ENCODE measurements around the gene JMJD1C.

The JMJD1C gene

GRCh38 chr10:63455507-63455906 is 10.3 kb downstream of the JMJD1C start:
- TF ChIP-seq, protein P1, sequence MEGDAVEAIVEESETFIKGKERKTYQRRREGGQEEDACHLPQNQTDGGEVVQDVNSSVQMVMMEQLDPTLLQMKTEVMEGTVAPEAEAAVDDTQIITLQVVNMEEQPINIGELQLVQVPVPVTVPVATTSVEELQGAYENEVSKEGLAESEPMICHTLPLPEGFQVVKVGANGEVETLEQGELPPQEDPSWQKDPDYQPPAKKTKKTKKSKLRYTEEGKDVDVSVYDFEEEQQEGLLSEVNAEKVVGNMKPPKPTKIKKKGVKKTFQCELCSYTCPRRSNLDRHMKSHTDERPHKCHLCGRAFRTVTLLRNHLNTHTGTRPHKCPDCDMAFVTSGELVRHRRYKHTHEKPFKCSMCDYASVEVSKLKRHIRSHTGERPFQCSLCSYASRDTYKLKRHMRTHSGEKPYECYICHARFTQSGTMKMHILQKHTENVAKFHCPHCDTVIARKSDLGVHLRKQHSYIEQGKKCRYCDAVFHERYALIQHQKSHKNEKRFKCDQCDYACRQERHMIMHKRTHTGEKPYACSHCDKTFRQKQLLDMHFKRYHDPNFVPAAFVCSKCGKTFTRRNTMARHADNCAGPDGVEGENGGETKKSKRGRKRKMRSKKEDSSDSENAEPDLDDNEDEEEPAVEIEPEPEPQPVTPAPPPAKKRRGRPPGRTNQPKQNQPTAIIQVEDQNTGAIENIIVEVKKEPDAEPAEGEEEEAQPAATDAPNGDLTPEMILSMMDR (conservative IDR thresholded peaks at IDR 0.05; ENCODE audit: low read length) = no peak
- TF ChIP-seq EZH2phosphoT487 (IDR thresholded peaks at IDR 0.05; ENCODE audit: borderline replicate concordance) = no peak
- Histone ChIP-seq H3K36me3 (ENCODE audit: insufficient read depth, low read length) (no peaks in the 10 kb centered on the region), H4K20me1 (ENCODE audit: insufficient read depth, low read length, poor library complexity, severe bottlenecking) (peaks cover 36% of the 10 kb centered on the region), H3K4me3 (ENCODE audit: low read length, poor library complexity, severe bottlenecking) (no peak overlapping the region), H2AFZ (ENCODE audit: low read length) (no peak overlapping the region), H3F3A (ENCODE audit: low read depth) (no peaks in the 10 kb centered on the region), H3K4me2 (ENCODE audit: low read depth, low read length, poor library complexity, severe bottlenecking) (no peak overlapping the region), H3K9ac (ENCODE audit: low read depth, low read length, poor library complexity, severe bottlenecking) (no peak overlapping the region), H3K4me1 (ENCODE audit: insufficient read depth, low read length, poor library complexity, severe bottlenecking) (peaks cover 11% of the 10 kb centered on the region), H3K79me2 (ENCODE audit: insufficient read depth, low read length) (peaks cover 81% of the 10 kb centered on the region), H3K9me3 (ENCODE audit: insufficient read depth, low read depth, low read length) (no peaks in the 10 kb centered on the region), H3K27me3 (ENCODE audit: insufficient read depth, low read length, poor library complexity, severe bottlenecking) (no peaks in the 10 kb centered on the region), H3K9me2 (replicated peaks; ENCODE audit: low read depth, low read length) (no peaks in the 10 kb centered on the region)

DNA sequence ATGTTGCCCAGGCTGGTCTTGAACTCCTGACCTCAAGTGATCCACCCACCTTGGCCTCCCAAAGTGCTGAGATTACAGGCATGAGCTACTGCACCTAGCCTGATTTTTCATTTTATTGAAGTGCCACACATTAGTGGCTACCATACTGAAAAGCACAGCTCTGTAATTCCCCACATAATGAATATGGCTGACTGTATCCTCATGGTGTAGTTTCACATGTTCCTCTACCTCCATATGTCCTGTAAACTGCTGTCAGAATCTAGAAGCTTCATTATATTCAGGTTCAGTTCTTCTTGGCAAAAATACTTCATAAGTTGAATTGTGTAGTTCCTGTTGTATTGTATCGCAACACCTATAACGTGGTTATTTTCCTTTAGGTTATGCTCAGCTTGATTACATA is 11.1 kb downstream of the JMJD1C start:
- TF ChIP-seq EZH2phosphoT487 (IDR thresholded peaks at IDR 0.05; ENCODE audit: borderline replicate concordance) = no peak
- TF ChIP-seq, protein P1 (conservative IDR thresholded peaks at IDR 0.05; ENCODE audit: low read length) = no peak
- Histone ChIP-seq H3K4me1 (ENCODE audit: insufficient read depth, low read length, poor library complexity, severe bottlenecking) (peaks cover 11% of the 10 kb centered on the region), H4K20me1 (ENCODE audit: insufficient read depth, low read length, poor library complexity, severe bottlenecking) (peaks cover 29% of the 10 kb centered on the region), H2AFZ (ENCODE audit: low read length) (no peak overlapping the region), H3K9me3 (ENCODE audit: insufficient read depth, low read depth, low read length) (no peaks in the 10 kb centered on the region), H3K27me3 (ENCODE audit: insufficient read depth, low read length, poor library complexity, severe bottlenecking) (no peaks in the 10 kb centered on the region), H3K9ac (ENCODE audit: low read depth, low read length, poor library complexity, severe bottlenecking) (no peak overlapping the region), H3K36me3 (ENCODE audit: insufficient read depth, low read length) (no peaks in the 10 kb centered on the region), H3K79me2 (ENCODE audit: insufficient read depth, low read length) (peaks cover 81% of the 10 kb centered on the region), H3K9me2 (replicated peaks; ENCODE audit: low read depth, low read length) (no peaks in the 10 kb centered on the region), H3K4me2 (ENCODE audit: low read depth, low read length, poor library complexity, severe bottlenecking) (no peak overlapping the region), H3F3A (ENCODE audit: low read depth) (no peaks in the 10 kb centered on the region), H3K4me3 (ENCODE audit: low read length, poor library complexity, severe bottlenecking) (no peak overlapping the region)

DNA sequence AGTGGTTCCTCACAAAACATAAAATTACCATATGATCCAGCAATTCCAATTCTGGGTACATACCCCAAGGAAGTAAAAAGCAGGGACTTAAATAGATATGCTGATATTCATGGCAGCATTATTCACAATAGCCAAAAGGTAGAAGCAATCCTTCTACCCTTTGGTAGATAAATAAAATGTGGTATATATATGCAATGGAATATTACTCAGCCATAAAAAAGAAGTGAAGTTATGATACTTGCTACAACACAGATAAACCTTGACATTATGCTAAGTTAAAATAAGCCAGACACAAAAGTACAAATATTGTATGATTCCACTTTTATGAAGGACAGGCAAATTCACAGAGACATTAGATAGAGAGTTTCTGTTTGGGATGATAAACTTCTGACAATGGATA is 13.3 kb downstream of the JMJD1C start:
- H3K79me2 ChIP-seq (ENCODE audit: insufficient read depth, low read length) = peaks cover 75% of the 10 kb centered on the region
- H2AFZ ChIP-seq (ENCODE audit: low read length) = no peak overlapping the region
- no peak overlapping the region for H3K4me2 ChIP-seq (ENCODE audit: low read depth, low read length, poor library complexity, severe bottlenecking)
- TF ChIP-seq, protein P1 (conservative IDR thresholded peaks at IDR 0.05; ENCODE audit: low read length) = no peak
- TF ChIP-seq EZH2phosphoT487 (IDR thresholded peaks at IDR 0.05; ENCODE audit: borderline replicate concordance) = no peak
- H4K20me1 ChIP-seq (ENCODE audit: insufficient read depth, low read length, poor library complexity, severe bottlenecking) = peaks cover 23% of the 10 kb centered on the region
- H3K36me3 ChIP-seq (ENCODE audit: insufficient read depth, low read length) = no peaks in the 10 kb centered on the region
- no peaks in the 10 kb centered on the region for H3F3A ChIP-seq (ENCODE audit: low read depth)
- H3K9me2 ChIP-seq (replicated peaks; ENCODE audit: low read depth, low read length) = no peaks in the 10 kb centered on the region
- H3K27me3 ChIP-seq (ENCODE audit: insufficient read depth, low read length, poor library complexity, severe bottlenecking) = no peaks in the 10 kb centered on the region
- no peak overlapping the region for H3K9ac ChIP-seq (ENCODE audit: low read depth, low read length, poor library complexity, severe bottlenecking)
- no peak overlapping the region for H3K4me3 ChIP-seq (ENCODE audit: low read length, poor library complexity, severe bottlenecking)
- H3K9me3 ChIP-seq (ENCODE audit: insufficient read depth, low read depth, low read length) = no peaks in the 10 kb centered on the region
- peaks cover 5% of the 10 kb centered on the region for H3K4me1 ChIP-seq (ENCODE audit: insufficient read depth, low read length, poor library complexity, severe bottlenecking)

Data from Loucy (cell line).